GM19324 (cell line): Measurements from ENCODE around the gene TNRC6B.
"Not testable (repeated sequence)": the region's sequence is repeated elsewhere in the genome, so short reads cannot be mapped to it uniquely, and the experiment has no call there.

ENCODE experiments used
- ATAC-seq: cut with Tn5 transposase; IDR thresholded peaks from one replicate; pipeline ENCODE4 v1.9.1; 2021; ENCODE audit warnings: mild to moderate bottlenecking, moderate library complexity; ENCODE audit not compliant: unreplicated experiment, low FRiP score

The TNRC6B gene

DNA sequence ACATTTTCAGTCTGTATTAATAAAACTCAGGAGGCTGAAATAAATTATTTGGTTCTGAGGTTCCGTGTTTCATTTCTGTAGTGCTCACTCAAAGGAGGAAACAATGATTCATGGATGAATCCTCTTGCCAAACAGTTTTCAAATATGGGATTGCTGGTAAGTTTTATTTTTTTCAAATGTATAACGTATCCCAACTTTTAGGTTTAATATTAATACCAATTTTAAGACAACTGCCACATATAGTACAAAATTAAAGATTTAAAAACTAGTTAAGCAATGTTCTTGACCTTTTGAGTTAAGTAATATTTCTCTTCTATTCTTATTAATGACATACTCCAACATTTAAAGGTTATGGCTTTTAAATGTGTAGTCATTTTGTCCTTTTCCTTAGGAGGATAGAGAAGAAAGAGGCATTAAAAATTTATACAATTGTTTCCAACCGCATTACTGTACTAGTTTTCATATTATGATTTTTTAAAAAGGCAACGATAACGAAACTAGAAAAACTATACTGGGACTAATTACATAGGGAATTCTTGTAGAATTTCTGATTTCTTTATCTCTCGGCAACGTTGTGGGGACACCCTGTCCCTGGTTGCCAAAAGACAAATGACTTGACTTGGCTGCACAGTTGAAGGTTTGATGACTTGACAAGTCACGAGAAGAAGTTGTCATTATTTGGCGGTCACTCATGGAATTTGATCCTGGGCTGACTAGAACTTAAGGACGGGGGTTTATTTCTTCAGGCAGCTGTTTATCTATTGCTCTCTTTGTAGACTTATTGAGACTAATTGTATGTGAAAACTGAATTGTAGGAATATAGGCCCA is 99.5 kb downstream of the TNRC6B start:
- ATAC-seq: no peak

DNA sequence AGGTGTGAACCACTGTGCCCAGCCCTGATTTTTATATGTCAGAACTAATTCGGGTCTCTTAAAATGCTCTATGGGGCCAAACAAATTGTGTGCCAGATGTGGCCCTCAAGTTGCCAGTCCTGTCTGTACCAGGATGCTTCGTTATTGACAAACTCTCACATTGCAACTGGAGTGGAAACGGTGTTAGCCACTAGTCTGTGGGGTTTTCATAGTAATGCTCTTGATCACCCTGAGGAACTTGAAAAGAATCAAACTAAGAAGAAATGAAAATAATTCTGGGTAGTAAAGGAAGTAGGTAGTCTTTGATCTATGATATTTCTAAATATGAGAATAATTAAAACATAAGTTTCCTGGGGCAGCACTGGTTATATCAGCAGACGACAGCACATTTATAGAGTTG is 101.3 kb downstream of the TNRC6B start:
- ATAC-seq: no peak

DNA sequence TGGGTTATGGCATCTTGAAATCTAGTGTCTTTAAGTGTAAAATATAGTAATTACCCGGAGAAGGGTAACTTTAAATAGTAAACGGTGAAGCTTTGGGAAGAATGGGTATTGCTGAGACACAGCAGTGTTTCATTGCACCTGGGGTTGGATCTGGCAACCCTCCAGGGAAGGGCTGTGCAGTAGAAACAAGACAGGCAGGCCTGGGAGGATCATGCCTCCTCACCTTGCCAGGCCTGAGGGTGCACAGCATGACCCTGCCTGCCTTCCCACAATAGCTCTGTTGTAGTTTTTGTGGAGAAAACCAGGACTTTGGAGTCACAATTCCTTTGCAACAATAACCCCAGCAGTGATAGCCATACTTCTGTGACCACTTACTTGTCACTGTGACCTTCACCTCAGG is 104.0 kb downstream of the TNRC6B start:
- ATAC-seq: no peak

GRCh38 chr22:40285513-40285912 is 107.8 kb downstream of the TNRC6B start:
- ATAC-seq: no peak

DNA sequence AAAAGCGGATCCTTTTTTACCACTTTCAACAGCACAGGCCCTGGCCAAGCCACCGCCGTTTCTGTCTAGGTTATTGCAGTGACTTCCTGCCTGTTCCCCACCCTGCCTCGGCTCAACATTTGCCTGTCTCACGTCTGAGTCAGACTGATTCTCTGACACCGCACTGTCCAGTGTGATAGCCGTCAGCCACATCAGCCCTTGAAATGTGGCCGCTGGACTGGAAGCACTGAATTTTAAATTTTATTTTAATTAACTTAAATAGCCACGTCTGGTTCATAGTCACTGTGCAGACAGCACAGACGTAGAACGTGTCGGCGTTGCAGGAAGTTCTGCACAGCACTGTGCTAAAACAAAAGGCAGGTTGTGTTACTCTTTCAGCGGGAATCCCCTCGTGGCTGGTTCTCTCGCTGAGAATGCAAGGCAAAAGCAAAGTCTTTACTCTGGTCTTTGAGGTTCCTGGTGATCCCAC is 112.3 kb downstream of the TNRC6B start:
- ATAC-seq: no peak

- no peak for ATAC-seq
Measured at GRCh38 chr22:40290516-40290915, 112.8 kb downstream of the TNRC6B start.

- ATAC-seq: no peak
Measured at GRCh38 chr22:40294696-40295095, 117.0 kb downstream of the TNRC6B start.

GRCh38 chr22:40300316-40300715 is 122.6 kb downstream of the TNRC6B start:
- no peak for ATAC-seq

- ATAC-seq: no peak
Measured at GRCh38 chr22:40300884-40301672, 123.4 kb downstream of the TNRC6B start.

DNA sequence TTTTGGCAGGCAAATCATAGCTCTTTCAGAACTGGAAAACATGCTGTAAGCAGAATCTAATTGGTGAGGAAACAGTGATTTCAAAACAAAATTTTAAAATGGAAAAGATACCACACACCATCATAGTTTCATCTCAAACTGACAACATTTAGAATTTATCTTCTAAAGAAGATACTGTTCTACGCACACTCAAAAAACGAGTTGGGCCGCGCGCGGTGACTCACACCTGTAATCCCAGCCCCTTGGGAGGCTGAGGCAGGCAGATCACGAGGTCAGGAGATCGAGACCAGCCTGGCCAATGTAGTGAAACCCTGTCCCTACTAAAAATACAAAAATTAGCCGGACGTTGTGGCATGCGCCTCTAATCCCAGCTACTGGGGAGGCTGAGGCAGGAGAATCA is 124.4 kb downstream of the TNRC6B start:
- no peak for ATAC-seq

- ATAC-seq: no peak
Measured at GRCh38 chr22:40305625-40306024, 127.9 kb downstream of the TNRC6B start.

- ATAC-seq: no peak
Measured at GRCh38 chr22:40308999-40309573, 131.4 kb downstream of the TNRC6B start.

DNA sequence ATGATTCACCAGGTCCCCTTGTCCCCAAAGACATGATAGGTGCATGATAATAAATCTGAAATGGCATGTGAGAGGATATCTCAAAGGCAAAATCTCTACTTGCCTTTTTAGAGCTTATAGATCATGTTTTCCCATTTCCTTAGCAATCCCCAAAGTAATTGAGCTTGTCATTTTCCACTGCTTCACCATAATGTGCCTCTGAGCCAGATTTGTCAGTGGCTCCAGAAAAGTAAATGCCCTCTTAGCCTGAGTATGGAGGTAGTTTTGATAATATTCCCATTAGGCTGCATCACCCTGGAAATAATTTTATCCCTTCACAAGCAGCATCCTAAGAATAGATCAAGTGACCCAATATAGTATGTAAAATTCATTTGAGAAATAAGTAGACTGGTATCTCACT is 131.9 kb downstream of the TNRC6B start:
- ATAC-seq: no peak

DNA sequence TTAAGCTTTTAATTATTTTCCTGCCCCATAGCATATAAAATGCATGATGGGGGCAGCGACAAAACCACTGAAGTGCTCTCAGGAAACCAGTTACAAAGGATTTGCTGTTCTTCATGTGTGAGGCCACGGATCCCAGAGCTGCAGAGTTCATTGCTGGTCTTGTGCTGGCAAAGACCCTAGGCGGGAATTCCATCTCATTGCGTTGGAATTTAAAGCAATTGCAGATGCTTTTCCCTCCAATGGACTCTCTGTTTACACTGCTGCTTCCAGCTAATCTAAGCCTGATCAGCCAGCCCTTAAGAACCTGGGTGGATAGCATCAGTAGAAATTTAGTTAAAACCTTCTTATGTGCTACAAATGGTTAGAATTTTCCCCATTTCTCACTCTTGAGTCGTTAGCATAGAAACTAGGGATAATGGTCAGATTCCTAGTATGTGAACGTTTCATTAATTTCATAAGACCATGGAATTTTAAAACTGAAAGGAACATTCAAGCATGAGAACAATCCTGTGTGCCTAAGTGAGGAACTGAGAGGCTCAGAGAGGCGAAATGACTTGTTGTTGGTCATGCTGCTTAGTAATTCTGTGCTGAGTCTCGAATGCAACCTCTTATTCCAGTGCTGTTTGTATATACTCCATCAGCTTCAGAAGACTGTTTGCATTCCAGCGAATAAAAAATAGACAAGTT is 132.5 kb downstream of the TNRC6B start:
- no peak for ATAC-seq

GRCh38 chr22:40310768-40311120 is 133.0 kb downstream of the TNRC6B start:
- ATAC-seq: no peak

GRCh38 chr22:40311646-40312045 is 133.9 kb downstream of the TNRC6B start:
- ATAC-seq: not testable (repeated sequence)

- ATAC-seq: no peak
Measured at GRCh38 chr22:40312050-40312449, 134.3 kb downstream of the TNRC6B start.

GRCh38 chr22:40313007-40313406 is 135.3 kb downstream of the TNRC6B start:
- ATAC-seq: no peak

- ATAC-seq: no peak
Measured at GRCh38 chr22:40314041-40314440, 136.3 kb downstream of the TNRC6B start.

DNA sequence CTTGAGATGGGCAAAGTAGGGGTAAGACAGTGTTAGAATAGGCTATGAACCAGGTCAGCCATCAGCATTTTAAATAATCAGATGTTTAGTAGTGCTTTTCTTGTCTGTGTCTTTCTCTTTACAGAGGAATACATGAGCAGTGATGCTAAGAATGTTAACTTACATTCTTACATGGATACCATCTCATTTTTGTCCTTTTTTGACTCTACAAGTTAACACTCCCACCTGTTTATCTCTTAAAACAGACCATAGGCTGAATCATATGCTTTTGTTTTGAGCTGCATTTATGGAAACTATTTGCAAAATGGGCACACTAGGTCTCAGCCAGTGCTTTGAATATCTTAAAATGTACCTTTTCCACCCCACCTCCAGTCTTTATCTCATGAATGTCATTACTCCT is 143.0 kb downstream of the TNRC6B start:
- no peak for ATAC-seq

GRCh38 chr22:40322021-40322420 is 144.3 kb downstream of the TNRC6B start:
- ATAC-seq: no peak
